Stomach (tissue), 4 donors: Measurements from ENCODE around the gene MCF2L.

Experiments used
- POLR2A ChIP-seq, 4 donors: fragments of 450-650 bp; IDR thresholded peaks; one replicate each; pipeline ENCODE4 v1.6.1; 2016; ENCODE audit warnings: antibody characterized with exemption in 4 of 4, control low read depth in 2 of 4, mild to moderate bottlenecking in 1 of 4, moderate library complexity in 1 of 4
- POLR2AphosphoS5 ChIP-seq, 3 donors: sonication (generic); formaldehyde crosslinking; IDR thresholded peaks; one replicate each; pipeline ENCODE4 v1.6.1; 2016; ENCODE audit warnings: antibody characterized with exemption in 3 of 3
- TF ChIP-seq, protein P1 (sequence below), 7 experiments: fragments of 450-650 bp in 4 of 7; fragments of 200-600 bp in 3 of 7; sonication (generic) in 3 of 7; IDR thresholded peaks; one replicate each; pipeline ENCODE4 v1.5.1; 2016 to 2019; ENCODE audit warnings: antibody characterized with exemption in 7 of 7, control low read depth in 2 of 7, mild to moderate bottlenecking in 1 of 7

- TF ChIP-seq POLR2A (IDR thresholded peaks at IDR 0.05) (no peak), POLR2AphosphoS5 (IDR thresholded peaks at IDR 0.05) (no peak)
- TF ChIP-seq, protein P1, sequence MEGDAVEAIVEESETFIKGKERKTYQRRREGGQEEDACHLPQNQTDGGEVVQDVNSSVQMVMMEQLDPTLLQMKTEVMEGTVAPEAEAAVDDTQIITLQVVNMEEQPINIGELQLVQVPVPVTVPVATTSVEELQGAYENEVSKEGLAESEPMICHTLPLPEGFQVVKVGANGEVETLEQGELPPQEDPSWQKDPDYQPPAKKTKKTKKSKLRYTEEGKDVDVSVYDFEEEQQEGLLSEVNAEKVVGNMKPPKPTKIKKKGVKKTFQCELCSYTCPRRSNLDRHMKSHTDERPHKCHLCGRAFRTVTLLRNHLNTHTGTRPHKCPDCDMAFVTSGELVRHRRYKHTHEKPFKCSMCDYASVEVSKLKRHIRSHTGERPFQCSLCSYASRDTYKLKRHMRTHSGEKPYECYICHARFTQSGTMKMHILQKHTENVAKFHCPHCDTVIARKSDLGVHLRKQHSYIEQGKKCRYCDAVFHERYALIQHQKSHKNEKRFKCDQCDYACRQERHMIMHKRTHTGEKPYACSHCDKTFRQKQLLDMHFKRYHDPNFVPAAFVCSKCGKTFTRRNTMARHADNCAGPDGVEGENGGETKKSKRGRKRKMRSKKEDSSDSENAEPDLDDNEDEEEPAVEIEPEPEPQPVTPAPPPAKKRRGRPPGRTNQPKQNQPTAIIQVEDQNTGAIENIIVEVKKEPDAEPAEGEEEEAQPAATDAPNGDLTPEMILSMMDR (IDR thresholded peaks at IDR 0.05) = no peak
Measured at GRCh38 chr13:112994781-112995355, 25.9 kb downstream of the MCF2L start.
